Measurements from ENCODE around the gene TBC1D5.

TBC1D5 gene

GRCh38 chr3:17122758-17123157, 619.7 kb downstream of the TBC1D5 start:
- no peaks in the 10 kb centered on the region for H3K36me3 ChIP-seq (ENCODE audit: control insufficient read depth, low read length)
- no peak overlapping the region for H3K27ac ChIP-seq (ENCODE audit: low read depth, low read length)
- H3K9me3 ChIP-seq (ENCODE audit: control insufficient read depth, insufficient read depth, low read length) = peaks cover 5% of the 10 kb centered on the region; the same call in 1 of the 2 replicates
- no peak overlapping the region for H3K4me3 ChIP-seq (ENCODE audit: low read length)
- no peak overlapping the region for H3K4me2 ChIP-seq (ENCODE audit: low read length)
- no peaks in the 10 kb centered on the region for H4K20me1 ChIP-seq (ENCODE audit: control insufficient read depth, insufficient read depth, low read depth, low read length)
- H3F3A ChIP-seq (ENCODE audit: control insufficient read depth, insufficient read depth) = no peaks in the 10 kb centered on the region
- H3K9me2 ChIP-seq (replicated peaks; ENCODE audit: control insufficient read depth, low read length) = no peaks in the 10 kb centered on the region
- H3K27me3 ChIP-seq (ENCODE audit: control insufficient read depth, low read length) = no peaks in the 10 kb centered on the region
- no peaks in the 10 kb centered on the region for H3K4me1 ChIP-seq (ENCODE audit: control insufficient read depth, low read length)
- no peaks in the 10 kb centered on the region for H3K79me2 ChIP-seq (ENCODE audit: control insufficient read depth, low read length)
- TF ChIP-seq EZH2phosphoT487 (IDR thresholded peaks at IDR 0.05; ENCODE audit: borderline replicate concordance, low read length) = no peak
- TF ChIP-seq CTCF (IDR thresholded peaks at IDR 0.05; ENCODE audit: low read depth, low read length, poor library complexity, severe bottlenecking) = no peak

GRCh38 chr3:17121336-17121735, 621.1 kb downstream of the TBC1D5 start:
- H3K9me2 ChIP-seq (replicated peaks; ENCODE audit: control insufficient read depth, low read length) = no peaks in the 10 kb centered on the region
- H3K4me2 ChIP-seq (ENCODE audit: low read length) = no peak overlapping the region
- no peaks in the 10 kb centered on the region for H4K20me1 ChIP-seq (ENCODE audit: control insufficient read depth, insufficient read depth, low read depth, low read length)
- no peaks in the 10 kb centered on the region for H3K4me1 ChIP-seq (ENCODE audit: control insufficient read depth, low read length)
- TF ChIP-seq CTCF (IDR thresholded peaks at IDR 0.05; ENCODE audit: low read depth, low read length, poor library complexity, severe bottlenecking) (no peak), EZH2phosphoT487 (IDR thresholded peaks at IDR 0.05; ENCODE audit: borderline replicate concordance, low read length) (no peak)
- H3F3A ChIP-seq (ENCODE audit: control insufficient read depth, insufficient read depth) = no peaks in the 10 kb centered on the region
- peaks cover 5% of the 10 kb centered on the region; the same call in 1 of the 2 replicates for H3K9me3 ChIP-seq (ENCODE audit: control insufficient read depth, insufficient read depth, low read length)
- H3K79me2 ChIP-seq (ENCODE audit: control insufficient read depth, low read length) = no peaks in the 10 kb centered on the region
- H3K36me3 ChIP-seq (ENCODE audit: control insufficient read depth, low read length) = no peaks in the 10 kb centered on the region
- no peak overlapping the region for H3K27ac ChIP-seq (ENCODE audit: low read depth, low read length)
- no peaks in the 10 kb centered on the region for H3K27me3 ChIP-seq (ENCODE audit: control insufficient read depth, low read length)
- H3K4me3 ChIP-seq (ENCODE audit: low read length) = no peak overlapping the region

- TF ChIP-seq EZH2phosphoT487 (IDR thresholded peaks at IDR 0.05; ENCODE audit: borderline replicate concordance, low read length) = no peak
- no peak for TF ChIP-seq CTCF (IDR thresholded peaks at IDR 0.05; ENCODE audit: low read depth, low read length, poor library complexity, severe bottlenecking)
- Histone ChIP-seq H3K9me2 (replicated peaks; ENCODE audit: control insufficient read depth, low read length) (no peaks in the 10 kb centered on the region), H3F3A (ENCODE audit: control insufficient read depth, insufficient read depth) (no peaks in the 10 kb centered on the region), H3K9me3 (ENCODE audit: control insufficient read depth, insufficient read depth, low read length) (peaks cover 5% of the 10 kb centered on the region; the same call in 1 of the 2 replicates), H3K4me3 (ENCODE audit: low read length) (no peak overlapping the region), H4K20me1 (ENCODE audit: control insufficient read depth, insufficient read depth, low read depth, low read length) (no peaks in the 10 kb centered on the region), H3K36me3 (ENCODE audit: control insufficient read depth, low read length) (no peaks in the 10 kb centered on the region), H3K27me3 (ENCODE audit: control insufficient read depth, low read length) (no peaks in the 10 kb centered on the region), H3K79me2 (ENCODE audit: control insufficient read depth, low read length) (no peaks in the 10 kb centered on the region), H3K27ac (ENCODE audit: low read depth, low read length) (no peak overlapping the region), H3K4me2 (ENCODE audit: low read length) (no peak overlapping the region), H3K4me1 (ENCODE audit: control insufficient read depth, low read length) (no peaks in the 10 kb centered on the region)
These were observed 622.3 kb downstream of the TBC1D5 start for GRCh38 chr3:17120115-17120514.
